Epithelial cell of prostate (primary cell): ENCODE measurements around the gene OR8U1.
"Not testable (repeated sequence)": the region's sequence is repeated elsewhere in the genome, so short reads cannot be mapped to it uniquely, and the experiment has no call there.

Experiments
- DNase-seq: peaks from one replicate; pipeline ENCODE4 v3.0.0-alpha.2; 2011; ENCODE audit warnings: low read depth, low spot score
- H3K27ac ChIP-seq: fragments of 450-650 bp; 2 replicates; pipeline ENCODE4 v1.5.1; 2017; ENCODE audit warnings: mild to moderate bottlenecking

Gene OR8U1

GRCh38 chr11:56375324-56375723 lies at the start of gene OR8U1:
TSS of gene OR8U1 (plus strand) at chr11:56375624. CDS start at chr11:56375624, 0 bp downstream.
- DNase-seq: no peak
- H3K27ac ChIP-seq: no peak within 1 kb of the TSS

GRCh38 chr11:56331861-56332491 lies 43.4 kb upstream of the OR8U1 start:
- no peak overlapping the region for H3K27ac ChIP-seq
- DNase-seq: no peak

GRCh38 chr11:56333156-56333555 lies 42.3 kb upstream of the OR8U1 start:
- H3K27ac ChIP-seq: no peak overlapping the region
- DNase-seq: no peak

- no peak for DNase-seq
- H3K27ac ChIP-seq: no peak overlapping the region
Observed at GRCh38 chr11:56340289-56340688, 35.1 kb upstream of the OR8U1 start.

GRCh38 chr11:56345739-56346138 lies 29.7 kb upstream of the OR8U1 start, which contains the start of gene OR8K1:
TSS of gene OR8K1 (plus strand) at chr11:56346039. CDS start at chr11:56346039, 0 bp downstream.
- H3K27ac ChIP-seq: no peak within 1 kb of the TSS
- DNase-seq: no peak

- no peak for DNase-seq
- no peak within 1 kb of the TSS for H3K27ac ChIP-seq
Observed at GRCh38 chr11:56353991-56354390, 21.4 kb upstream of the OR8U1 start, which contains the start of gene OR8J1. TSS of gene OR8J1 (plus strand) at chr11:56354291. CDS start at chr11:56360247, 5,956 bp downstream.

- no peak overlapping the region for H3K27ac ChIP-seq
- no peak for DNase-seq
Observed at GRCh38 chr11:56380120-56380519, 4.7 kb downstream of the OR8U1 start.

GRCh38 chr11:56394381-56394780 lies 19.0 kb downstream of the OR8U1 start:
- no peak for DNase-seq

GRCh38 chr11:56396047-56396446 lies 20.6 kb downstream of the OR8U1 start:
- H3K27ac ChIP-seq: no peak overlapping the region
- no peak for DNase-seq

More at GRCh38 chr11:56394381-56394780, 19.0 kb downstream of the OR8U1 start:
- H3K27ac ChIP-seq: no peak overlapping the region

GRCh38 chr11:56401858-56402461 lies 26.5 kb downstream of the OR8U1 start:
- DNase-seq, H3K27ac ChIP-seq: not testable (repeated sequence)

- no peak overlapping the region for H3K27ac ChIP-seq
- DNase-seq: no peak
Observed at GRCh38 chr11:56404393-56404792, 29.0 kb downstream of the OR8U1 start.

GRCh38 chr11:56410801-56411200 lies 35.4 kb downstream of the OR8U1 start:
- no peak for DNase-seq
- no peak overlapping the region for H3K27ac ChIP-seq

GRCh38 chr11:56412396-56412795 lies 37.0 kb downstream of the OR8U1 start, which contains the start of gene OR5AL1:
TSS of gene OR5AL1 (plus strand) at chr11:56412696.
- no peak within 1 kb of the TSS for H3K27ac ChIP-seq
- DNase-seq: no peak
